ENCODE measurements around the gene HPD.

GRCh38 chr12:121888083-121888477 is 29.4 kb upstream of the HPD start:
- TF ChIP-seq POLR2A (IDR thresholded peaks at IDR 0.05; ENCODE audit: low read length), result no peak
- TF ChIP-seq GATA1 (IDR thresholded peaks at IDR 0.05; ENCODE audit: low read depth, low read length), result no peak

All from erythroblast (primary cell).